ENCODE data around the gene FRAS1.

Gene FRAS1

DNA sequence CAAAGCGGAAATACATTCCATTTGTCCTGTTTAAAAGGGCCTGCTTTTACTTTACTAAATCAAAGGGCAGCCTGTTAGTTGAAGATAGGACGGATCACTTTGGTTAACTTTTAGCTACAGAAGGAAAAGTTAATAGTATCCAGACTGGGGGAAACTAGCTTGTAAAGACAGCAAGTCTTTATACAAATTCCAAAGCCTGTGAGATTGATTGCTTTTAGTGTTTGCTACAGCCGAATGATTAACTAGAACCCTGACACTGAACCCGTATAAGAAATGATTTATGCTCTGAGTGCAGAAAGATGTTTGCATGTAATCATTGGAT lies 93.4 kb downstream of the FRAS1 start:
- Histone ChIP-seq H3K36me3 (ENCODE audit: insufficient read depth, low read length) (no peaks in the 10 kb centered on the region), H3K9ac (ENCODE audit: low read depth, low read length) (no peak overlapping the region), H3K9me3 (ENCODE audit: control insufficient read depth, insufficient read depth, low read length) (no peaks in the 10 kb centered on the region), H3K4me1 (ENCODE audit: insufficient read depth, low read length) (no peaks in the 10 kb centered on the region)

DNA sequence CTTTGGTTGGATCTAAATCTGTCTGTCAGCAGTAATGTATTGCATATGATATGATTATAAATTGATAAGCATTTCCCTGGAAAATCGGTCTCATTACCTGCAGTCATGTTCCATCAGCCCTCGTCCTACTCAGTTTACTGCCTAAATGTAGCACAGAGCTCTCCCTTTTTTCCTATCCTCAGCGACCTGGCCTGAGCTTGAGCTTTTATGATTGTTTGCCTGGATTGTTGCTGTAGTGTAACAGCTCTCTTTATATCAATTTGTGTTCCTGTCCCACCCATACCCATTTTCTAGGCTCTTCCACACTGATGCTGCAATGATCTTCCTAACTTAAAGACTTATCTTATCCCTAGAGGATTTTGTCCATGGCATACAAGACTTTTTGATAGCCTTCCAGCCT lies 95.7 kb downstream of the FRAS1 start:
- Histone ChIP-seq H3K9me3 (ENCODE audit: control insufficient read depth, insufficient read depth, low read length) (no peaks in the 10 kb centered on the region), H3K9ac (ENCODE audit: low read depth, low read length) (no peak overlapping the region), H3K36me3 (ENCODE audit: insufficient read depth, low read length) (no peaks in the 10 kb centered on the region), H3K4me1 (ENCODE audit: insufficient read depth, low read length) (no peaks in the 10 kb centered on the region)

DNA sequence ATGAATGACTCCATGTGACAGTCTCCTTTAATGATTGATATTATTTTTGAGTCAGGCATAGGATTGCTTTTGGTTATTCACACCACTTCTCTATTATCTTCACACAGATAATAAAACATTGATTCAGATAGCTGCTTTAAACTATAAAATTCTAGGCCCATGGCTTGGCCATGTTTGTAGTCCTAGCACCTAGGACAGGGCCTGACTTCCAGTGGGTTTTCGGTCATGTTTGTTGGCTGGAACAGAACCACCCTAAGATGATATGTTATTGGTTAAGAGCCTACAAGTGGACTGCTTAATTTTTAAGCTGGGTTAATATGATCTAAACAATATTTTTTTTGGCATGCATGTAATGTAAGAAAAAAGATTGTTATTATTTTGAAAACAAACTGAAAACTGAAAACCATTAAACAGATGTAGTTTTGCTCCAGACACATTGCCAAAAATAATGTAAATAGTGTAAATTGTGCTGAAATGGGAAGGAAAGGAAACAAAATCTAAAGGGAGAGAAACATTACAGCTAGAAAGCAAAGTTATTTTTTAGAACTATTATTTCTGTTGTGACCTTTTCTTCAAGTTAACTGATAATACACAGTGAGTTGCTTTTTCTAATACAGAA lies 98.0 kb downstream of the FRAS1 start:
- Histone ChIP-seq H3K9me3 (ENCODE audit: control insufficient read depth, insufficient read depth, low read length) (no peaks in the 10 kb centered on the region), H3K9ac (ENCODE audit: low read depth, low read length) (no peak overlapping the region), H3K36me3 (ENCODE audit: insufficient read depth, low read length) (no peaks in the 10 kb centered on the region), H3K4me1 (ENCODE audit: insufficient read depth, low read length) (no peaks in the 10 kb centered on the region)

DNA sequence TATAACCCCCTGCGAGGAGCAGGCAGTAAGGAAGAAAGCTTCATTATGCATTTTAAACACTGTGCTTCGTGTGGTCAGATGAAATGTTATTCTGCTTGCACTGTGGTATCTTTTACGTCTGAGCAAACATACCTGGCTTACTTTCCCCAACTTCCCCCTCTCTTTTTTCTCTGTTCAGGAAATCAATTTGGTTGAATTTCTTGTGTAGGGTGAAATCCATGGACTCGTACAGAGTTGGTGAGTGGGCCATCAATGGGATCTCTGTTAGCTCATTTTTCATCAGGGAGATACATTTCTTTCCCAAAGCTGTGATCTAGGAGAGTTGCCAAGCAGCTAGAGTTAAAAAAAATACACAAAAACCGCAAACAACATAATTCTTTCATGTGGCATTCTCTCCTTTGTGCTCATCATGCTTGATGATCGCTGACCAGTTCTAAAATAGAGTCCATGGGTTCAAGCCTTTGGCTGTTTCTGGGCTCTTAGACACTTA lies 98.5 kb downstream of the FRAS1 start:
- no peaks in the 10 kb centered on the region for H3K36me3 ChIP-seq (ENCODE audit: insufficient read depth, low read length)
- H3K9ac ChIP-seq (ENCODE audit: low read depth, low read length): no peak overlapping the region
- H3K9me3 ChIP-seq (ENCODE audit: control insufficient read depth, insufficient read depth, low read length): no peaks in the 10 kb centered on the region
- no peaks in the 10 kb centered on the region for H3K4me1 ChIP-seq (ENCODE audit: insufficient read depth, low read length)

DNA sequence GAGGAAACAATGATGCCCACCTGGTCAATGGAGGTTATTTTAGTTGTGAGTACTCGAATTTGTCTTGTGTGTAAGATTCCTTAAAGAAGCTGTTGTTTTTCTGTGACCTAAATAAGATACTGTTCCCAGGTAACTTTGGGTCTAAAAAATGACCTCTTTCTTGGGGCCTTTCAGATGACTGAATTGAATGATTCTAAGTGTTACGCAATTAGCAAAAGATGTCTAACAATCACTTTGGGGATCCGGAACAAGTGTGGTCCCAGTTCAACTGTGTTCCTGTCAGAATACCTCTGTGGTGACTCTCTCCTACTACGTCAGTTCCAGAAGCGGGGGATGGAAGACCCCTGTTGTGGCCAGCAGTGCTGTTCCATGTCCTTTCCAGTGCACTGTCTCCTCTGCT lies 99.4 kb downstream of the FRAS1 start:
- Histone ChIP-seq H3K4me1 (ENCODE audit: insufficient read depth, low read length) (no peaks in the 10 kb centered on the region), H3K9me3 (ENCODE audit: control insufficient read depth, insufficient read depth, low read length) (no peaks in the 10 kb centered on the region), H3K9ac (ENCODE audit: low read depth, low read length) (no peak overlapping the region), H3K36me3 (ENCODE audit: insufficient read depth, low read length) (no peaks in the 10 kb centered on the region)

DNA sequence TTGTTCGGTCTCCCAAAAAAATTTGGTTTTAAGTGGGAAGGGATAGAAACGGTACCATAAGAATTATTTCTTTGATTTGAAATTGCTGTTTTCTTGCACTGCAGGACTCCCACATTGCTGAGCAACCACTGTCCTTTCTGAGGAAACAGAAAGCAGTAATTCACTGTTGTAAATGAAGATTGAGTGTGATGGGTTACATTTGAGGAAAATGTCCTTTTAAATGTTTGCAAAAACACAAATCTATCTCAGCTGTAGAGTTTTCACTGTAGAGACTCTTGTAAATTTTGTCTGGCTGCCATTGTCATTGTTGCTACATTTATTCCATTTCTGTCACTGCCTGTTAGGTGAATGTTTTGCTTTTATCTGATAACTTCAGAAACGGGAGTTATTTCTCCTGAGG lies 105.2 kb downstream of the FRAS1 start:
- no peaks in the 10 kb centered on the region for H3K9me3 ChIP-seq (ENCODE audit: control insufficient read depth, insufficient read depth, low read length)
- H3K9ac ChIP-seq (ENCODE audit: low read depth, low read length): no peak overlapping the region
- H3K36me3 ChIP-seq (ENCODE audit: insufficient read depth, low read length): no peaks in the 10 kb centered on the region
- H3K4me1 ChIP-seq (ENCODE audit: insufficient read depth, low read length): peaks cover 8% of the 10 kb centered on the region

DNA sequence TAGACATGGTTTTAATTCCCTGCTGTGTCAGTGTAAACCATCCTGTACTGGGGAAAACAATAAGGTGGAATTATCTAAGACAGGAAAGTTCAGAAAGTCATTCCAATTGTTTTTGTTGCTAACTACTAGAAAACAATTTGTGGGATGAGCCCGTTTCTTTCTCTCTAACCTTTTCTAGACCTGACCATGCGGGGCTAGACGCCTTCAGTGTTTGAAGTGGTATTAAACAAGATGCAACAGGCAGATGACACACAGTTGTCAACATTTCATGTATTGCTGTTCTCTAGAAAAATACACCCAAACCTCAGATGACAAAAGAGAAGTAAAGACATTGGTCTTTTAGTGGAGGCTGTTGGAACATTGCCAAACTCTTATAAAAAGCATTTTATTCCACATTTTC lies 105.7 kb downstream of the FRAS1 start:
- Histone ChIP-seq H3K9ac (ENCODE audit: low read depth, low read length) (no peak overlapping the region), H3K4me1 (ENCODE audit: insufficient read depth, low read length) (peaks cover 8% of the 10 kb centered on the region), H3K9me3 (ENCODE audit: control insufficient read depth, insufficient read depth, low read length) (no peaks in the 10 kb centered on the region), H3K36me3 (ENCODE audit: insufficient read depth, low read length) (no peaks in the 10 kb centered on the region)

DNA sequence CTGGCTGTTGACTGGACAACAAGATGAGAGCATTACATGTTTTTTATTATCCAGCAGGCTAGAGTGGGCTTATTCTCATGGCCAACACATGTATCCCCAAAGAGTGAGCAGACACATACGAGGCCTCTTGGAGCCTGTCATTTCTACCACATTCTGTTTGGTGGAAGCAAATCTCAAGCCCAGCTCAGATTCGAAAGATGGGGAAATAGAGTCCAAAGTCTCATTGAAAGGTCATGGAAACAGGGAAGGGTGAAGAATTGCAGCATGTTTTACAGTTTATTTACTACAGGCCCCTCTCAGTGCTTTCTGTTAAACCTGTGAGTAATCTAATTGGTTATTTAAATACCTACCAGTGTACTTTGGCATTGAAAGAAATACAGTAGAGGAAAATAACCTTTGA lies 108.6 kb downstream of the FRAS1 start:
- H3K4me1 ChIP-seq (ENCODE audit: insufficient read depth, low read length): peaks cover 8% of the 10 kb centered on the region
- H3K9ac ChIP-seq (ENCODE audit: low read depth, low read length): no peak overlapping the region
- H3K9me3 ChIP-seq (ENCODE audit: control insufficient read depth, insufficient read depth, low read length): no peaks in the 10 kb centered on the region
- no peaks in the 10 kb centered on the region for H3K36me3 ChIP-seq (ENCODE audit: insufficient read depth, low read length)

DNA sequence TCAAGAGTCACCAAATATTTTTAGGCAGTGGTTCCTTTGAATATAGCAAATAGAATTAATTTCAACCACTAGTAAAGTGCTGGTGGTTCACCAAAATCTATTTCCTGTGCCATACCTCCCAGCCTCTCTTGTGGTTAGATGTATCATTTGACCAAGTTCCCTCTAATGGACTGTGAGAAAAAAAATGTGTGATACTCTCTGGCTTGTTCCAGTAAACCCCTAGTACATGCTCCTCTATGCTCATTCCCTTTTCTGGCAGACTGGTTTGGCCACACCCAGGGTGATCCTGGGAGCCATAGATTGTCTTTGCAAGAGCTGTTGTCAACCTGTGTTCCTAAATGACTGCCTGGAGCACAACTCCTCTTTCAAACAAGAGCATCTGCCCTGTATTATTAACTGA lies 109.5 kb downstream of the FRAS1 start:
- Histone ChIP-seq H3K9me3 (ENCODE audit: control insufficient read depth, insufficient read depth, low read length) (no peaks in the 10 kb centered on the region), H3K4me1 (ENCODE audit: insufficient read depth, low read length) (peaks cover 8% of the 10 kb centered on the region), H3K36me3 (ENCODE audit: insufficient read depth, low read length) (no peaks in the 10 kb centered on the region), H3K9ac (ENCODE audit: low read depth, low read length) (no peak overlapping the region)

DNA sequence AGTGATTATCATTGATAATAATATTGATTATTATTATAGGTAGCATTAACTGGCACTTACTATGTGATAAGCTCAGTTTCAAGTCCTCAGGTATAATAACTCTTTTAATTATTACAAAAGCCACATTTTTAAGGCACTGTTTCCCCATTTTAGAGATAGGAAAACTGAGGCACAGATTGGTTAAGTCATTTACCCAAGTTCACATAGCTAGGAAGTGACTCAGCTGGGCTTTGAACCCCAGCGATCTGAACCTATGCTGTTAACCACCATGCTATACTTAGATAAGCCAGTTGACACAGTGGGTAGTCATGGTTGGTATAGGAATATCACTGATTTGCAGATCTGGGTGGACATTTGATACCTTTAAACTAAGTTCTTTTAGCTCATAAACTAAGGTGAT lies 110.4 kb downstream of the FRAS1 start:
- H3K4me1 ChIP-seq (ENCODE audit: insufficient read depth, low read length): peaks cover 3% of the 10 kb centered on the region
- H3K9me3 ChIP-seq (ENCODE audit: control insufficient read depth, insufficient read depth, low read length): no peaks in the 10 kb centered on the region
- no peak overlapping the region for H3K9ac ChIP-seq (ENCODE audit: low read depth, low read length)
- H3K36me3 ChIP-seq (ENCODE audit: insufficient read depth, low read length): no peaks in the 10 kb centered on the region

DNA sequence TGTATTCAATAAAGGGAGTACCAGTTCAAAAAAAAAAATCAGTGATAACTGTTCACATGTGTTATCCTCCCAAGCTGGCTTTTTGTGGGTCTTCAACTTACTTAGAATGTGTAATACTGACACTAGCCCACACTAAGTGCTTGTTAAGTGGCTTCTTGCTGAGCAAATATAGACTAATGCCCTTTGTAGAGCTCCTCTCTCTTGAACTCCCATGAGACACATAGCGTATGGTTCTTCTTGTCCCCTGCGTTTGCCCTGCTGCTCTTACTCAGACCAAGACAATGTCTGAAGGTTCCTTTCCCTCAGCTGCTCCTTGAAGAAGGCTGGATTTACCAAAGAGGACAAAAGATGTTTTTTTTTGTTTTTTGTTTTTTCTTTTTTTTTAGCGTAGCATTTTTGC lies 110.9 kb downstream of the FRAS1 start:
- no peaks in the 10 kb centered on the region for H3K4me1 ChIP-seq (ENCODE audit: insufficient read depth, low read length)
- H3K36me3 ChIP-seq (ENCODE audit: insufficient read depth, low read length): no peaks in the 10 kb centered on the region
- no peaks in the 10 kb centered on the region for H3K9me3 ChIP-seq (ENCODE audit: control insufficient read depth, insufficient read depth, low read length)
- H3K9ac ChIP-seq (ENCODE audit: low read depth, low read length): no peak overlapping the region

DNA sequence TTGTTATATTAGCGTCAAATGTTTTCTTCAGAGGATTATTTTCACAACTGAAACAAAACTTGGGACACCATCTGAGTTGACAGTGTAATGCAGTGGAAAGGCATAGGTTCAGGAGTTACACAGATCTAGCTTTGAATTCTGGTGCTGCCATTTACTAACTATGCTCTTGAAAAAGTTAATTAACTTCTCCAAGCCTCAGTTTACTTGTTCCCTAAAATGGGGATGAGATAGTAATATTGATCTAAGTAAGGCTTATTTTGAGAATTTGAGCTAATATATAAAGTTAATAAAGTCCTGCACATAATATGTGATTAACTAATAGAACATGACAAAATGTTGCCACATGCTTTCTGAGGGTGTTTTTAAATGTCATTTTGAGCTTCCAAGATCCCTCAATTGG lies 112.6 kb downstream of the FRAS1 start:
- Histone ChIP-seq H3K4me1 (ENCODE audit: insufficient read depth, low read length) (no peaks in the 10 kb centered on the region), H3K9me3 (ENCODE audit: control insufficient read depth, insufficient read depth, low read length) (no peaks in the 10 kb centered on the region), H3K9ac (ENCODE audit: low read depth, low read length) (no peak overlapping the region), H3K36me3 (ENCODE audit: insufficient read depth, low read length) (no peaks in the 10 kb centered on the region)

DNA sequence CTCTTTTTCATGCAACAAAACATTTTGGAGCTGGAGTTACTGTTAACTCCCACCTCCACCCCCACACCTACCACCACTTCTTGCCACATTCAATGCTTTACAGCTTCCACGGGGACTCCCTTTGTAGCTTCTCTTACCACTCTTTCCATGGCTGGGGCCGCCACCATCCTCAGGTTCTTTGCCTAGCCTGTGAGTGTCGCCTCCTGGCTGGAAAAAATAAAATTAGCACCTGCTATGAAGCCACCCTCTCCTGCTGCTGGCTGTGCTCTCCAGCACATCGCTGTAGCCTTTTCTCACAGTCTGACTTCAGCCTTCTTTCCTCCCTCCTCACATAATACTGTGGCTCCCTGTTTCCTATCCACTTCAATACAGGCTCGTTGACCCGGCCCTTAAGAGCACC lies 114.4 kb downstream of the FRAS1 start:
- no peaks in the 10 kb centered on the region for H3K9me3 ChIP-seq (ENCODE audit: control insufficient read depth, insufficient read depth, low read length)
- H3K9ac ChIP-seq (ENCODE audit: low read depth, low read length): no peak overlapping the region
- H3K4me1 ChIP-seq (ENCODE audit: insufficient read depth, low read length): peaks cover 5% of the 10 kb centered on the region; the same call in 1 of the 2 replicates
- H3K36me3 ChIP-seq (ENCODE audit: insufficient read depth, low read length): no peaks in the 10 kb centered on the region

DNA sequence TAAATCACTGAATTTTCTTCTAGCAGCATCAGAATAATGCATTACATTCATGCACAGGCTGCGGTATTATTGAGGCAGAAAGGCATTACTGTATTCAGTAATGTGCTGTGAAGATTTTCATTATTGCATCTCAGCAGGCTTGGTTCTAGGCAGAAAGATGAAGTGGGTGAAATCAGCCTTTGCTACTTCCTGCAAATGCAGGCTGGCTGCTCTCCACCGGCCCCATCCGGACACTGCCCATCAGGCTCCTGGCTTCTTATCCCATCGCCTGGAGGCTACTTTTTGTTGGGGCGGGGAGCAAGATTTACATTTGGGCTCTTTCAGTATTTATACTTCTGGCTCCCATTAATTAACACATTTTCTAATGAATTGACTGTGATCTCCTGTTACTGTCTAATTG lies 117.8 kb downstream of the FRAS1 start:
- no peaks in the 10 kb centered on the region for H3K9me3 ChIP-seq (ENCODE audit: control insufficient read depth, insufficient read depth, low read length)
- H3K36me3 ChIP-seq (ENCODE audit: insufficient read depth, low read length): no peaks in the 10 kb centered on the region
- H3K9ac ChIP-seq (ENCODE audit: low read depth, low read length): no peak overlapping the region
- H3K4me1 ChIP-seq (ENCODE audit: insufficient read depth, low read length): peaks cover 8% of the 10 kb centered on the region; the same call in 1 of the 2 replicates

DNA sequence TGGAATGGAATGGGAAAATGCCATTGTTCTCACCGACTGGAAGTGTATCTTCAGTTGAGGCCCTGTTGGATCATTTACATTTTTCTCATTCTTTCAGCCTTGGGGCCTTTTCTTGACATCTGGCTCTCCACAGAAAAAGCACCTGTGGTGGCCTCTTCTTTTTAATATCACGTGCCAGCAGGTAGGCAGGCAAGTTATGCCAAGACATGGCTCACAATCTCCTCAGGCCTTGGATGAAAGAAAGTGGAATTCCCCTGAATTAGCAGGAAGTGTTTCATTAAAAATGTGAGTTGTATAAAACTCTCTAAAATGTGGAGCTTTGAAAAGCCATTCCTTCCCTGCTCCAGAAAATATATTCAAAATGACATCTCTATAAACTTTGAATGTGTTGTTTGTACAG lies 122.1 kb downstream of the FRAS1 start:
- H3K4me1 ChIP-seq (ENCODE audit: insufficient read depth, low read length): peaks cover 8% of the 10 kb centered on the region; the same call in 1 of the 2 replicates
- no peaks in the 10 kb centered on the region for H3K36me3 ChIP-seq (ENCODE audit: insufficient read depth, low read length)
- no peaks in the 10 kb centered on the region for H3K9me3 ChIP-seq (ENCODE audit: control insufficient read depth, insufficient read depth, low read length)
- no peak overlapping the region for H3K9ac ChIP-seq (ENCODE audit: low read depth, low read length)

All from ES-I3 (cell line).